Smooth muscle cell (in vitro differentiated cells): ENCODE measurements around the gene CNIH3. TPM values are rescaled to one million over a fixed set of nuclear protein-coding genes. Genes with fewer than 3 reads are reported as not detected.
A peak's percentile ranks its signal among the peaks of the same experiment; 100 is the strongest.

Source experiments
- DNase-seq: peaks from one replicate; lab custom pipeline; 2025; ENCODE audit not compliant: unreplicated experiment; lab: John Stamatoyannopoulos, UW
- H2AFZ ChIP-seq: fragments of 200-600 bp; sonication (generic); 2 replicates; pipeline ENCODE4 v1.6.0; 2016; ENCODE audit warnings: antibody characterized with exemption, low read depth, mild to moderate bottlenecking
- H3F3A ChIP-seq: fragments of 200-600 bp; sonication (generic); 2 replicates; pipeline ENCODE4 v1.6.0; 2017; ENCODE audit warnings: antibody characterized with exemption, low read depth
- H3K27ac ChIP-seq: fragments of 200-600 bp; sonication (generic); 2 replicates; pipeline ENCODE4 v1.5.1; 2016; ENCODE audit warnings: low read depth, mild to moderate bottlenecking
- H3K27me3 ChIP-seq: fragments of 200-600 bp; sonication (generic); 2 replicates; pipeline ENCODE4 v1.6.1; 2016; ENCODE audit warnings: low read depth, mild to moderate bottlenecking
- H3K36me3 ChIP-seq: fragments of 200-600 bp; sonication (generic); 2 replicates; pipeline ENCODE4 v1.5.1; 2016; ENCODE audit warnings: low read depth
- H3K4me1 ChIP-seq: fragments of 200-600 bp; sonication (generic); 2 replicates; pipeline ENCODE4 v1.5.1; 2016; ENCODE audit warnings: low read depth
- H3K4me2 ChIP-seq: fragments of 200-600 bp; sonication (generic); 2 replicates; pipeline ENCODE4 v1.6.0; 2016; ENCODE audit warnings: mild to moderate bottlenecking
- H3K4me3 ChIP-seq: fragments of 200-600 bp; sonication (generic); 2 replicates; pipeline ENCODE4 v1.5.1; 2016; ENCODE audit warnings: mild to moderate bottlenecking
- H3K79me2 ChIP-seq: fragments of 200-600 bp; sonication (generic); 2 replicates; pipeline ENCODE4 v1.6.0; 2016; ENCODE audit warnings: low read depth, mild to moderate bottlenecking
- H3K9ac ChIP-seq: fragments of 200-600 bp; sonication (generic); 2 replicates; pipeline ENCODE4 v1.6.0; 2016; ENCODE audit warnings: low read depth
- H3K9me3 ChIP-seq: fragments of 200-600 bp; sonication (generic); replicated peaks from 2 replicates; pipeline ENCODE4 v1.5.1; 2016; ENCODE audit warnings: low read depth
- H4K20me1 ChIP-seq: fragments of 200-600 bp; sonication (generic); 2 replicates; pipeline ENCODE4 v1.6.0; 2016; ENCODE audit warnings: low read depth
- WGBS: methylation state at CpG from one replicate; pipeline ENCODE4 v1.1.7; 2016; ENCODE audit warnings: low lambda C conversion rate; 5-methylcytosine and 5-hydroxymethylcytosine counted together
- polyA plus RNA-seq: library from polyadenylated mRNA; unstranded; fragments of >200 nt; fragmentation: Nextera tagmentation; extraction: Ambion mirVana; gene quantifications from 2 replicates; pipeline ENCODE4 v1.2.1, GENCODE V29; 2016
- total RNA-seq: library from RNA; depleted of rRNA; stranded (reverse); fragments of >200 nt; gene quantifications from 2 replicates; pipeline ENCODE4 v1.2.3, GENCODE V29; 2014
- TF ChIP-seq, protein P1 (sequence below): fragments of 200-600 bp; sonication (generic); IDR thresholded peaks from 2 replicates; pipeline ENCODE4 v1.5.1; 2017; ENCODE audit warnings: borderline replicate concordance, mild to moderate bottlenecking, antibody characterized with exemption; ENCODE audit not compliant: insufficient read depth, poor library complexity, severe bottlenecking

The CNIH3 gene
- total and polyA plus RNA-seq, 2 experiments from 2014 or later, result 6.6 to 8.0 TPM

GRCh38 chr1:224733027-224733911 is 117.2 kb downstream of the CNIH3 start:
- Histone ChIP-seq H3K27me3 (no peaks in the 10 kb centered on the region), H3K79me2 (no peaks in the 10 kb centered on the region), H2AFZ (peak overlapping the region; percentile 18), H4K20me1 (no peaks in the 10 kb centered on the region), H3K4me1 (peaks cover 15% of the 10 kb centered on the region), H3K9ac (peak overlapping the region; percentile 10), H3K36me3 (no peaks in the 10 kb centered on the region), H3F3A (peaks cover 11% of the 10 kb centered on the region), H3K9me3 (no peaks in the 10 kb centered on the region), H3K4me2 (peak overlapping the region; percentile 59), H3K4me3 (no peak overlapping the region), H3K27ac (peak overlapping the region; percentile 39)
- TF ChIP-seq, protein P1, sequence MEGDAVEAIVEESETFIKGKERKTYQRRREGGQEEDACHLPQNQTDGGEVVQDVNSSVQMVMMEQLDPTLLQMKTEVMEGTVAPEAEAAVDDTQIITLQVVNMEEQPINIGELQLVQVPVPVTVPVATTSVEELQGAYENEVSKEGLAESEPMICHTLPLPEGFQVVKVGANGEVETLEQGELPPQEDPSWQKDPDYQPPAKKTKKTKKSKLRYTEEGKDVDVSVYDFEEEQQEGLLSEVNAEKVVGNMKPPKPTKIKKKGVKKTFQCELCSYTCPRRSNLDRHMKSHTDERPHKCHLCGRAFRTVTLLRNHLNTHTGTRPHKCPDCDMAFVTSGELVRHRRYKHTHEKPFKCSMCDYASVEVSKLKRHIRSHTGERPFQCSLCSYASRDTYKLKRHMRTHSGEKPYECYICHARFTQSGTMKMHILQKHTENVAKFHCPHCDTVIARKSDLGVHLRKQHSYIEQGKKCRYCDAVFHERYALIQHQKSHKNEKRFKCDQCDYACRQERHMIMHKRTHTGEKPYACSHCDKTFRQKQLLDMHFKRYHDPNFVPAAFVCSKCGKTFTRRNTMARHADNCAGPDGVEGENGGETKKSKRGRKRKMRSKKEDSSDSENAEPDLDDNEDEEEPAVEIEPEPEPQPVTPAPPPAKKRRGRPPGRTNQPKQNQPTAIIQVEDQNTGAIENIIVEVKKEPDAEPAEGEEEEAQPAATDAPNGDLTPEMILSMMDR, result no peak
- DNase-seq, result no peak
- WGBS, result 31% methylated on average over 12 of the region's 12 CpGs

- H3K27ac ChIP-seq, result no peak overlapping the region
- H3K79me2 ChIP-seq, result no peaks in the 10 kb centered on the region
- no peaks in the 10 kb centered on the region for H4K20me1 ChIP-seq
- H3K36me3 ChIP-seq, result no peaks in the 10 kb centered on the region
- no peak overlapping the region for H3K4me2 ChIP-seq
- DNase-seq, result no peak
- H3K4me3 ChIP-seq, result no peak overlapping the region
- H3K9me3 ChIP-seq, result no peaks in the 10 kb centered on the region
- TF ChIP-seq, protein P1, result no peak
- H3K27me3 ChIP-seq, result no peaks in the 10 kb centered on the region
- H2AFZ ChIP-seq, result no peak overlapping the region
- peaks cover 15% of the 10 kb centered on the region for H3K4me1 ChIP-seq
- no peak overlapping the region for H3K9ac ChIP-seq
- H3F3A ChIP-seq, result peaks cover 11% of the 10 kb centered on the region
- WGBS, result 96% methylated on average over 13 of the region's 13 CpGs
Measured at GRCh38 chr1:224734261-224734935, 118.3 kb downstream of the CNIH3 start.

GRCh38 chr1:224735159-224735558 is 119.0 kb downstream of the CNIH3 start:
- TF ChIP-seq, protein P1, result no peak
- H3K4me3 ChIP-seq, result no peak overlapping the region
- no peak overlapping the region for H3K4me2 ChIP-seq

More at GRCh38 chr1:224735159-224735558, 119.0 kb downstream of the CNIH3 start:
- Histone ChIP-seq H3K36me3 (no peaks in the 10 kb centered on the region), H2AFZ (no peak overlapping the region), H3K79me2 (no peaks in the 10 kb centered on the region), H3K27ac (no peak overlapping the region), H3K4me1 (peaks cover 15% of the 10 kb centered on the region), H3F3A (peaks cover 11% of the 10 kb centered on the region), H3K9ac (no peak overlapping the region), H3K27me3 (no peaks in the 10 kb centered on the region), H4K20me1 (no peaks in the 10 kb centered on the region), H3K9me3 (no peaks in the 10 kb centered on the region)
- 97% methylated on average over 6 of the region's 6 CpGs for WGBS
- DNase-seq, result no peak
